Measurements from ENCODE around the gene LRRC23. TPM values are rescaled to one million over a fixed set of nuclear protein-coding genes. Genes with fewer than 3 reads are reported as not detected.
A peak's percentile ranks its signal among the peaks of the same experiment; 100 is the strongest.

Gene LRRC23
- total RNA-seq, 1 experiment from 2014 or later, result 8.0 TPM

DNA sequence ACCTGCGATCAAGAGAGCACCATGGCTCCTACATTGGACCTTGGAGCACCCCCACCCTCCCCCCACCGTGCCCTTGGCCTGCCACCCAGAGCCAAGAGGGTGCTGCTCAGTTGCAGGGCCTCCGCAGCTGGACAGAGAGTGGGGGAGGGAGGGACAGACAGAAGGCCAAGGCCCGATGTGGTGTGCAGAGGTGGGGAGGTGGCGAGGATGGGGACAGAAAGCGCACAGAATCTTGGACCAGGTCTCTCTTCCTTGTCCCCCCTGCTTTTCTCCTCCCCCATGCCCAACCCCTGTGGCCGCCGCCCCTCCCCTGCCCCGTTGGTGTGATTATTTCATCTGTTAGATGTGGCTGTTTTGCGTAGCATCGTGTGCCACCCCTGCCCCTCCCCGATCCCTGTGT, 37.2 kb downstream of the LRRC23 start:
- Histone ChIP-seq H4K20me1 (ENCODE audit: insufficient read depth) (no peaks in the 10 kb centered on the region), H3K36me3 (ENCODE audit: control insufficient read depth in 1 of 2, insufficient read depth in 2 of 2, low read length in 2 of 2) (peaks cover 6 to 9% of the 10 kb centered on the region in 2 experiments; a peak in 2 of 4 replicates), H3K4me2 (ENCODE audit: low read length) (no peak overlapping the region), H3K27me3 (ENCODE audit: insufficient read depth, low read length) (no peaks in the 10 kb centered on the region), H3K4me1 (ENCODE audit: control insufficient read depth in 1 of 2, insufficient read depth in 2 of 2, low read length in 2 of 2) (peaks cover 22 to 69% of the 10 kb centered on the region in 2 experiments), H3K27ac (ENCODE audit: low read depth, low read length) (peak overlapping the region; percentile 26; the same call in 1 of the 2 replicates), H3K79me2 (ENCODE audit: insufficient read depth, low read length) (peaks cover 16% of the 10 kb centered on the region), H2AFZ (ENCODE audit: low read depth, low read length, poor library complexity, severe bottlenecking) (no peak overlapping the region), H3K9ac (ENCODE audit: low read length) (no peak overlapping the region), H3K9me2 (ENCODE audit: insufficient read depth) (no peaks in the 10 kb centered on the region), H3K9me3 (ENCODE audit: control insufficient read depth in 1 of 2, insufficient read depth in 1 of 2, low read depth in 1 of 2, low read length in 2 of 2) (no peaks in the 10 kb centered on the region), H3K4me3 (replicated peaks in 1 of 2; ENCODE audit: low read depth in 1 of 2, low read length in 2 of 2) (no peak overlapping the region)
- no peak for ATAC-seq
- ChIA-PET RAD21 (ENCODE audit: low non-redundant PET in 1 of 2, low total read pairs in 2 of 2, uncharacterized antibody in 2 of 2, unreplicated experiment in 2 of 2) (no interaction called here), POLR2A (interaction anchor here (1.2 to 6.2 kb wide), 3 partner anchors 16 to 72 kb away, joined by 3 to 106 read pairs (median 6); partner anchors contain the start of genes SPSB2 and TPI1), CTCF (no interaction called here)
- intact Hi-C loops (cut with micrococcal nuclease), result loop anchor here (10.0 kb wide), 1 partner anchor 103 kb away; no protein-coding TSS in a partner anchor
- no peak for DNase-seq (ENCODE audit: low read depth, low spot score)
- BruUV-seq (replicated peaks), result no TSS peak
- TF ChIP-seq EZH2phosphoT487 (IDR thresholded peaks at IDR 0.05; ENCODE audit: borderline replicate concordance), result no peak
- TF ChIP-seq SRF (IDR thresholded peaks at IDR 0.05; ENCODE audit: low read depth), result no peak
- TF ChIP-seq CEBPB (IDR thresholded peaks at IDR 0.05; ENCODE audit: low read depth), result no peak
- TF ChIP-seq, protein P1, sequence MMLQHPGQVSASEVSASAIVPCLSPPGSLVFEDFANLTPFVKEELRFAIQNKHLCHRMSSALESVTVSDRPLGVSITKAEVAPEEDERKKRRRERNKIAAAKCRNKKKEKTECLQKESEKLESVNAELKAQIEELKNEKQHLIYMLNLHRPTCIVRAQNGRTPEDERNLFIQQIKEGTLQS (IDR thresholded peaks at IDR 0.05), result no peak
- no peak for TF ChIP-seq POLR2AphosphoS5 (IDR thresholded peaks at IDR 0.05; ENCODE audit: low read depth, low read length)
- TF ChIP-seq ELF1 (IDR thresholded peaks at IDR 0.05; ENCODE audit: borderline replicate concordance, low read depth), result no peak
- TF ChIP-seq, protein P2, sequence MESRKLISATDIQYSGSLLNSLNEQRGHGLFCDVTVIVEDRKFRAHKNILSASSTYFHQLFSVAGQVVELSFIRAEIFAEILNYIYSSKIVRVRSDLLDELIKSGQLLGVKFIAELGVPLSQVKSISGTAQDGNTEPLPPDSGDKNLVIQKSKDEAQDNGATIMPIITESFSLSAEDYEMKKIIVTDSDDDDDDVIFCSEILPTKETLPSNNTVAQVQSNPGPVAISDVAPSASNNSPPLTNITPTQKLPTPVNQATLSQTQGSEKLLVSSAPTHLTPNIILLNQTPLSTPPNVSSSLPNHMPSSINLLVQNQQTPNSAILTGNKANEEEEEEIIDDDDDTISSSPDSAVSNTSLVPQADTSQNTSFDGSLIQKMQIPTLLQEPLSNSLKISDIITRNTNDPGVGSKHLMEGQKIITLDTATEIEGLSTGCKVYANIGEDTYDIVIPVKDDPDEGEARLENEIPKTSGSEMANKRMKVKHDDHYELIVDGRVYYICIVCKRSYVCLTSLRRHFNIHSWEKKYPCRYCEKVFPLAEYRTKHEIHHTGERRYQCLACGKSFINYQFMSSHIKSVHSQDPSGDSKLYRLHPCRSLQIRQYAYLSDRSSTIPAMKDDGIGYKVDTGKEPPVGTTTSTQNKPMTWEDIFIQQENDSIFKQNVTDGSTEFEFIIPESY (IDR thresholded peaks at IDR 0.05; ENCODE audit: extremely low read depth, insufficient replicate concordance, low read length), result no peak
- TF ChIP-seq, protein P3, sequence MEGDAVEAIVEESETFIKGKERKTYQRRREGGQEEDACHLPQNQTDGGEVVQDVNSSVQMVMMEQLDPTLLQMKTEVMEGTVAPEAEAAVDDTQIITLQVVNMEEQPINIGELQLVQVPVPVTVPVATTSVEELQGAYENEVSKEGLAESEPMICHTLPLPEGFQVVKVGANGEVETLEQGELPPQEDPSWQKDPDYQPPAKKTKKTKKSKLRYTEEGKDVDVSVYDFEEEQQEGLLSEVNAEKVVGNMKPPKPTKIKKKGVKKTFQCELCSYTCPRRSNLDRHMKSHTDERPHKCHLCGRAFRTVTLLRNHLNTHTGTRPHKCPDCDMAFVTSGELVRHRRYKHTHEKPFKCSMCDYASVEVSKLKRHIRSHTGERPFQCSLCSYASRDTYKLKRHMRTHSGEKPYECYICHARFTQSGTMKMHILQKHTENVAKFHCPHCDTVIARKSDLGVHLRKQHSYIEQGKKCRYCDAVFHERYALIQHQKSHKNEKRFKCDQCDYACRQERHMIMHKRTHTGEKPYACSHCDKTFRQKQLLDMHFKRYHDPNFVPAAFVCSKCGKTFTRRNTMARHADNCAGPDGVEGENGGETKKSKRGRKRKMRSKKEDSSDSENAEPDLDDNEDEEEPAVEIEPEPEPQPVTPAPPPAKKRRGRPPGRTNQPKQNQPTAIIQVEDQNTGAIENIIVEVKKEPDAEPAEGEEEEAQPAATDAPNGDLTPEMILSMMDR (IDR thresholded peaks at IDR 0.05 in 2 of 3, conservative IDR thresholded peaks at IDR 0.05 in 1 of 3; ENCODE audit: borderline replicate concordance in 1 of 3, insufficient read depth in 1 of 3, low read depth in 2 of 3, low read length in 2 of 3), result no peak
- no peak for TF ChIP-seq FOSL1 (IDR thresholded peaks at IDR 0.05; ENCODE audit: low read depth)
- no peak for TF ChIP-seq ZFX (IDR thresholded peaks at IDR 0.05)
- no peak for TF ChIP-seq EZH2 (IDR thresholded peaks at IDR 0.05)
- TF ChIP-seq SIN3A (IDR thresholded peaks at IDR 0.05; ENCODE audit: low read depth), result no peak
- TF ChIP-seq YY1 (IDR thresholded peaks at IDR 0.05; ENCODE audit: extremely low read depth, insufficient replicate concordance, low read depth, low read length), result no peak
- no peak for TF ChIP-seq JUND (IDR thresholded peaks at IDR 0.05)

Measured in HCT116 (cell line).